ENCODE data around the gene MSMP.

The MSMP gene

DNA sequence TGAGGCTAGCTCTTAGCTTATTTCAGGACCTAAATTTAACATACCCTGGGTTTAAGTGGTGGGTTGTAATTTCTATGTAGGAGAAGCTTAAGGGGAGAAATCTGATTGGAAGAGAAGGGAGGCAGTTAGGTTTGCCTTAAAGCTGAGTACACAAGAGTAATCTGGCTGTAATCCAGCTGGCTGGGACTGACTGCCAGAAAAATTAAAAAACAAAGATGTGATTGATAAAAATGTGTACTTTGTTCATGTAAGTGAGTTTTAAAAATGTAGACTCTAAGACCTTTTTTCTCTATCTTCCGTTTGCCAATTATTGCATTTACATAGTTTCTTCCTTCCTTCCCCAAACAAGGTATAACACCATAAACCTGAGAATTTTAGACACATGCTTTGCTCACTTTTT is 17.5 kb upstream of the MSMP start:
- peak; percentile 44 for DNase-seq (ENCODE audit: low read depth)
- TF ChIP-seq, protein P1, sequence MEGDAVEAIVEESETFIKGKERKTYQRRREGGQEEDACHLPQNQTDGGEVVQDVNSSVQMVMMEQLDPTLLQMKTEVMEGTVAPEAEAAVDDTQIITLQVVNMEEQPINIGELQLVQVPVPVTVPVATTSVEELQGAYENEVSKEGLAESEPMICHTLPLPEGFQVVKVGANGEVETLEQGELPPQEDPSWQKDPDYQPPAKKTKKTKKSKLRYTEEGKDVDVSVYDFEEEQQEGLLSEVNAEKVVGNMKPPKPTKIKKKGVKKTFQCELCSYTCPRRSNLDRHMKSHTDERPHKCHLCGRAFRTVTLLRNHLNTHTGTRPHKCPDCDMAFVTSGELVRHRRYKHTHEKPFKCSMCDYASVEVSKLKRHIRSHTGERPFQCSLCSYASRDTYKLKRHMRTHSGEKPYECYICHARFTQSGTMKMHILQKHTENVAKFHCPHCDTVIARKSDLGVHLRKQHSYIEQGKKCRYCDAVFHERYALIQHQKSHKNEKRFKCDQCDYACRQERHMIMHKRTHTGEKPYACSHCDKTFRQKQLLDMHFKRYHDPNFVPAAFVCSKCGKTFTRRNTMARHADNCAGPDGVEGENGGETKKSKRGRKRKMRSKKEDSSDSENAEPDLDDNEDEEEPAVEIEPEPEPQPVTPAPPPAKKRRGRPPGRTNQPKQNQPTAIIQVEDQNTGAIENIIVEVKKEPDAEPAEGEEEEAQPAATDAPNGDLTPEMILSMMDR (IDR thresholded peaks at IDR 0.05; ENCODE audit: insufficient read depth, low read depth, low read length, missing control alignments) = no peak

GRCh38 chr9:35771075-35771433 is 17.0 kb upstream of the MSMP start:
- no peak for DNase-seq (ENCODE audit: low read depth)
- TF ChIP-seq, protein P1 (IDR thresholded peaks at IDR 0.05; ENCODE audit: insufficient read depth, low read depth, low read length, missing control alignments) = no peak
- H3K4me3 ChIP-seq (ENCODE audit: low read length) = no peak overlapping the region

More for the DNA sequence above, 17.5 kb upstream of the MSMP start:
- H3K4me3 ChIP-seq (ENCODE audit: low read length) = no peak overlapping the region

DNA sequence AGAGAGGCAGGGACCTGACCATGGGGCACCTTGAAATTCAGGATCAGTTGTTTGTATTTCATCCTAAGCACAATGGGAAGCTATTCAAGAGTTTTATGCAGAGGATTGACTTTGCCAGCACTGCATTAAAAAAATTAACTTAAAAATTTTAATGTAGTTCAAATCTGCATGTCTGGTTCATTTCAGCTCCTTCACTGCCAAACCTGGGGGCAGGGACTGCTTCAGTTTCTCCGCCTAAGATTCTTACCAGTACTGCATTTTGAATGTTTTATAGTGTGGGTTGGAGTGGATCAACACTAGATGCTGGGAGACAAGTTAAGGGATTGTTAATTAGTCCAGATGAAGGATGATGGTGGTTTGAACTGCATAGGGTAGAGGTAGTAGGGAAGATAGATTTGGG is 15.7 kb upstream of the MSMP start:
- H3K4me3 ChIP-seq (ENCODE audit: low read length) = no peak overlapping the region
- DNase-seq (ENCODE audit: low read depth) = no peak
- TF ChIP-seq, protein P1 (IDR thresholded peaks at IDR 0.05; ENCODE audit: insufficient read depth, low read depth, low read length, missing control alignments) = no peak

GRCh38 chr9:35767458-35767857 is 13.4 kb upstream of the MSMP start:
- no peak overlapping the region for H3K4me3 ChIP-seq (ENCODE audit: low read length)
- TF ChIP-seq, protein P1 (IDR thresholded peaks at IDR 0.05; ENCODE audit: insufficient read depth, low read depth, low read length, missing control alignments) = no peak
- DNase-seq (ENCODE audit: low read depth) = no peak

- no peak for DNase-seq (ENCODE audit: low read depth)
Measured at GRCh38 chr9:35766997-35767396, 12.9 kb upstream of the MSMP start.

GRCh38 chr9:35763803-35764202 is 9.7 kb upstream of the MSMP start:
- DNase-seq (ENCODE audit: low read depth) = no peak

More at GRCh38 chr9:35766997-35767396, 12.9 kb upstream of the MSMP start:
- no peak overlapping the region for H3K4me3 ChIP-seq (ENCODE audit: low read length)
- TF ChIP-seq, protein P1 (IDR thresholded peaks at IDR 0.05; ENCODE audit: insufficient read depth, low read depth, low read length, missing control alignments) = no peak

DNA sequence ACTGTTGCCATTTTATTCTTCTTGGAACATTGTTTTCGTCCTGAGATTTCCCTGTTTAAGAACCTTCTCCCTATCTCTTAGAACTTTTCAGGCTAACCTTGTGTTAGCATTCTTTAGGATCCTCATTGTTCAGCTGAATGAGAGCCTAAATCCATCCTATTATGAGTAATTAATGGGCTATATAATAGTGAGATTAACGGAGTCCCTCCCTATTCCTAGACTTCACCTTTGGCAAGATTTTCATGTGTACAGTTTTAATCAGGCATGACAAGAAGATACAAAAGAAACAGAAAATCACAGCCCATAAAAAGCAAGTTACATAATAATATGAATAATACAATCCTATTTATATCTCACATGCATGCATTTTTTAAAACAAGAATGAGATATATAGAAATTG is 9.1 kb upstream of the MSMP start:
- DNase-seq (ENCODE audit: low read depth) = no peak
- no peak overlapping the region for H3K4me3 ChIP-seq (ENCODE audit: low read length)
- TF ChIP-seq, protein P1 (IDR thresholded peaks at IDR 0.05; ENCODE audit: insufficient read depth, low read depth, low read length, missing control alignments) = no peak

More at GRCh38 chr9:35763803-35764202, 9.7 kb upstream of the MSMP start:
- TF ChIP-seq, protein P1 (IDR thresholded peaks at IDR 0.05; ENCODE audit: insufficient read depth, low read depth, low read length, missing control alignments) = no peak
- H3K4me3 ChIP-seq (ENCODE audit: low read length) = no peak overlapping the region
